ENCODE results near the gene BMP8A. TPM values are rescaled to one million over a fixed set of nuclear protein-coding genes. Genes with fewer than 3 reads are reported as not detected.

Gene BMP8A
- total and polyA plus RNA-seq, 2 of the 8 experiments (the other 6 are each of a cell fraction or from before 2014, with no cell fraction given), result 0.38 to 0.43 TPM

GRCh38 chr1:39470040-39470439 is 21.4 kb upstream of the BMP8A start:
- FAIRE-seq (no peak), DNase-seq (ENCODE audit: low read depth in 1 of 2, low spot score in 2 of 2) (no peak)
- H3K4me1 ChIP-seq (replicated peaks in 1 of 4; ENCODE audit: control insufficient read depth in 3 of 4, insufficient read depth in 4 of 4, low read length in 3 of 4), result no peaks in the 10 kb centered on the region
- no peaks in the 10 kb centered on the region; the same call in 1 of the 2 replicates for H3K79me1 ChIP-seq (ENCODE audit: low read depth, low read length)
- no peak overlapping the region for H3K4me3 ChIP-seq (ENCODE audit: extremely low read depth in 1 of 4, insufficient read depth in 2 of 4, low read depth in 3 of 4, low read length in 4 of 4)
- no peak for TF ChIP-seq RNF2 (IDR thresholded peaks at IDR 0.05; ENCODE audit: borderline replicate concordance, low read depth, low read length, missing control alignments, poor library complexity, severe bottlenecking)
- no peak for TF ChIP-seq RBBP5 (IDR thresholded peaks at IDR 0.05; ENCODE audit: borderline replicate concordance, low read depth, low read length)
- no peak for TF ChIP-seq GABPA (IDR thresholded peaks at IDR 0.05; ENCODE audit: borderline replicate concordance, insufficient read depth, low read length)
- no peak for TF ChIP-seq SIX5 (IDR thresholded peaks at IDR 0.05; ENCODE audit: low read depth, low read length)
- TF ChIP-seq SAP30 (IDR thresholded peaks at IDR 0.05; ENCODE audit: insufficient read depth, insufficient replicate concordance, low read length), result no peak
- no peak for TF ChIP-seq USF2 (IDR thresholded peaks at IDR 0.05; ENCODE audit: low read length)
- TF ChIP-seq EGR1 (IDR thresholded peaks at IDR 0.05; ENCODE audit: borderline replicate concordance, low read depth, low read length), result no peak
- TF ChIP-seq SIRT6 (IDR thresholded peaks at IDR 0.05; ENCODE audit: low read length), result no peak
- no peak for TF ChIP-seq SUZ12 (IDR thresholded peaks at IDR 0.05; ENCODE audit: low read length)
- TF ChIP-seq YY1 (IDR thresholded peaks at IDR 0.05; ENCODE audit: low read depth, low read length), result no peak
- TF ChIP-seq ATF3 (IDR thresholded peaks at IDR 0.05; ENCODE audit: insufficient read depth, low read depth, low read length), result no peak
- no peak for TF ChIP-seq POLR2A (IDR thresholded peaks at IDR 0.05; ENCODE audit: control extremely low read depth in 1 of 2, low read depth in 2 of 2, low read length in 2 of 2)
- H3K18ac ChIP-seq (ENCODE audit: extremely low read depth, low read length), result no peak overlapping the region
- H2BK120ac ChIP-seq (replicated peaks; ENCODE audit: low read depth, low read length), result no peak overlapping the region
- peaks cover 0 to 3% of the 10 kb centered on the region in 2 experiments for H4K20me1 ChIP-seq (replicated peaks in 1 of 2; ENCODE audit: control insufficient read depth in 1 of 2, insufficient read depth in 2 of 2, low read length in 2 of 2)
- H2BK20ac ChIP-seq (ENCODE audit: low read length), result no peak overlapping the region
- H3K9ac ChIP-seq (replicated peaks in 1 of 4; ENCODE audit: extremely low read depth in 1 of 4, low read depth in 3 of 4, low read length in 3 of 4), result no peak overlapping the region
- H2BK12ac ChIP-seq (ENCODE audit: low read depth, low read length), result no peak overlapping the region
- no peak overlapping the region for H4K91ac ChIP-seq (replicated peaks; ENCODE audit: insufficient read length, low read length)
- no peak overlapping the region for H2BK5ac ChIP-seq (ENCODE audit: low read depth, low read length)
- no peak overlapping the region for H2AK5ac ChIP-seq (ENCODE audit: low read depth, low read length)
- no peaks in the 10 kb centered on the region for H3K27me3 ChIP-seq (replicated peaks in 1 of 4; ENCODE audit: control insufficient read depth in 3 of 4, extremely low read depth in 1 of 4, insufficient read depth in 3 of 4, low read length in 3 of 4)
- H3K4me2 ChIP-seq (ENCODE audit: insufficient read depth in 1 of 2, low read depth in 2 of 2, low read length in 2 of 2), result no peak overlapping the region
- no peak overlapping the region for H3K27ac ChIP-seq (ENCODE audit: low read depth, low read length)
- H3K36me3 ChIP-seq (ENCODE audit: control insufficient read depth in 2 of 4, insufficient read depth in 4 of 4, low read length in 3 of 4), result peaks cover 10 to 58% (median 37%) of the 10 kb centered on the region in 4 experiments; a peak in 7 of 8 replicates
- no peak overlapping the region for H3K4ac ChIP-seq (replicated peaks; ENCODE audit: insufficient read length, low read depth, low read length)
- CTCF ChIA-PET (ENCODE audit: partially characterized antibody), result interaction anchor here (0.6 to 12.0 kb wide), 3 partner anchors 23 to 389 kb away, joined by 3 to 68 read pairs (median 5); no protein-coding TSS in a partner anchor
- no peaks in the 10 kb centered on the region for H3K23me2 ChIP-seq (ENCODE audit: low read depth, low read length)
- no peak overlapping the region for H2BK15ac ChIP-seq (ENCODE audit: low read length)
- H3K9me3 ChIP-seq (ENCODE audit: insufficient read depth in 2 of 2, low read depth in 1 of 2, low read length in 1 of 2), result no peaks in the 10 kb centered on the region
- no peak overlapping the region for H4K8ac ChIP-seq (ENCODE audit: extremely low read depth, insufficient read depth, low read length)
- H3K23ac ChIP-seq (ENCODE audit: insufficient read length), result no peak overlapping the region
- H3K79me2 ChIP-seq (ENCODE audit: control insufficient read depth in 1 of 2, insufficient read depth in 2 of 2, low read length in 2 of 2), result no peaks in the 10 kb centered on the region
- H4K5ac ChIP-seq (ENCODE audit: insufficient read length, low read depth, low read length), result no peak overlapping the region
- POLR2A ChIA-PET (ENCODE audit: partially characterized antibody), result interaction anchor here (0.5 to 0.6 kb wide), 2 partner anchors 11 to 250 kb away, joined by 3 to 5 read pairs; no protein-coding TSS in a partner anchor
- H3K14ac ChIP-seq (ENCODE audit: insufficient read length), result no peak overlapping the region
- H2AFZ ChIP-seq (ENCODE audit: low read length), result no peak overlapping the region
- no peak overlapping the region for H3K56ac ChIP-seq (replicated peaks; ENCODE audit: insufficient read length, low read depth, low read length)

All from H1 (cell line).